Activated CD4-positive, alpha-beta memory T cell treated with anti-CD3 and anti-CD28 coated beads for 36 hours (primary cell): ENCODE results near the gene MAST4. TPM values are rescaled to one million over a fixed set of nuclear protein-coding genes. Genes with fewer than 3 reads are reported as not detected.

Source experiments
- CTCF ChIA-PET: fragments of 350-600 bp; sonication (Branson Sonifier 250); formaldehyde crosslinking; loops from one replicate; lab custom pipeline; 2021; ENCODE audit warnings: antibody characterized with exemption, inconsistent platforms; lab: Charles Lee
- POLR2A ChIA-PET: fragments of 350-600 bp; sonication (Branson Sonifier 250); formaldehyde crosslinking; loops from one replicate; lab custom pipeline; 2021; ENCODE audit warnings: antibody characterized with exemption; lab: Charles Lee
- DNase-seq: peaks from one replicate; pipeline ENCODE4 v3.0.0-alpha.2; 2020
- H3K27ac Mint-ChIP-seq: one replicate; pipeline ENCODE4 v1.8.0; 2021; ENCODE audit warnings: mixed read lengths
- H3K27me3 Mint-ChIP-seq: one replicate; pipeline ENCODE4 v1.8.0; 2021; ENCODE audit warnings: mixed read lengths
- H3K36me3 Mint-ChIP-seq: one replicate; pipeline ENCODE4 v1.8.0; 2021; ENCODE audit warnings: mixed read lengths
- H3K4me1 Mint-ChIP-seq: one replicate; pipeline ENCODE4 v1.8.0; 2021; ENCODE audit warnings: low read depth, mixed read lengths
- H3K4me3 Mint-ChIP-seq: one replicate; pipeline ENCODE4 v1.8.0; 2021; ENCODE audit warnings: mild to moderate bottlenecking, mixed read lengths
- H3K9me3 Mint-ChIP-seq: one replicate; pipeline ENCODE4 v1.8.0; 2021; ENCODE audit warnings: mixed read lengths
- intact Hi-C: fragments of 100-400 bp; cut with micrococcal nuclease; formaldehyde crosslinking; loops from one replicate; pipeline ENCODE4 v1.15.1; 2023
- total RNA-seq, 2 experiments: library from RNA; stranded (reverse); gene quantifications; one replicate each; pipeline ENCODE4 v1.2.3, GENCODE V29; 2021

Gene MAST4
- total RNA-seq, 2 experiments from 2014 or later, result 30.2 to 30.3 TPM

- Mint-ChIP-seq H3K36me3 (no peaks in the 10 kb centered on the region), H3K4me3 (no peak overlapping the region), H3K27me3 (no peaks in the 10 kb centered on the region), H3K9me3 (no peaks in the 10 kb centered on the region), H3K27ac (no peak overlapping the region), H3K4me1 (peaks cover 26% of the 10 kb centered on the region)
- no peak for DNase-seq
- POLR2A ChIA-PET, result no interaction called here
- CTCF ChIA-PET, result no interaction called here
- intact Hi-C loops, result no loop called here
Measured at GRCh38 chr5:67192719-67193438, 596.7 kb downstream of the MAST4 start.

GRCh38 chr5:67193439-67193807, 597.2 kb downstream of the MAST4 start:
- peaks cover 3% of the 10 kb centered on the region for H3K9me3 Mint-ChIP-seq
- ChIA-PET CTCF (no interaction called here), POLR2A (no interaction called here)
- peaks cover 26% of the 10 kb centered on the region for H3K4me1 Mint-ChIP-seq
- DNase-seq, result no peak
- intact Hi-C loops, result no loop called here
- H3K4me3 Mint-ChIP-seq, result no peak overlapping the region
- no peaks in the 10 kb centered on the region for H3K27me3 Mint-ChIP-seq
- no peak overlapping the region for H3K27ac Mint-ChIP-seq
- no peaks in the 10 kb centered on the region for H3K36me3 Mint-ChIP-seq

GRCh38 chr5:67194166-67194565, 598.0 kb downstream of the MAST4 start:
- Mint-ChIP-seq H3K9me3 (peaks cover 5% of the 10 kb centered on the region), H3K27ac (no peak overlapping the region), H3K4me3 (no peak overlapping the region), H3K36me3 (peaks cover 2% of the 10 kb centered on the region), H3K27me3 (no peaks in the 10 kb centered on the region), H3K4me1 (peaks cover 24% of the 10 kb centered on the region)
- CTCF ChIA-PET, result no interaction called here
- intact Hi-C loops, result no loop called here
- DNase-seq, result no peak
- POLR2A ChIA-PET, result no interaction called here

- H3K27me3 Mint-ChIP-seq, result no peaks in the 10 kb centered on the region
- DNase-seq, result no peak
- CTCF ChIA-PET, result interaction anchor here (0.6 kb wide), 1 partner anchor 30 kb away, joined by 3 read pairs; no protein-coding TSS in a partner anchor
- POLR2A ChIA-PET, result no interaction called here
- peaks cover 5% of the 10 kb centered on the region for H3K36me3 Mint-ChIP-seq
- intact Hi-C loops, result no loop called here
- no peak overlapping the region for H3K27ac Mint-ChIP-seq
- H3K4me3 Mint-ChIP-seq, result no peak overlapping the region
- peaks cover 8% of the 10 kb centered on the region for H3K9me3 Mint-ChIP-seq
- peaks cover 27% of the 10 kb centered on the region for H3K4me1 Mint-ChIP-seq
Measured at GRCh38 chr5:67195406-67196275, 599.4 kb downstream of the MAST4 start.

GRCh38 chr5:67196537-67197059, 600.4 kb downstream of the MAST4 start, which contains the start of gene CD180:
Gene CD180 (minus strand): TSS chr5:67196799. CDS start chr5:67196641, 158 bp downstream.
- H3K27ac Mint-ChIP-seq, result peak within 1 kb of the TSS; percentile 15
- CTCF ChIA-PET, result no interaction called here
- DNase-seq, result no peak
- no peak within 1 kb of the TSS for H3K4me3 Mint-ChIP-seq
- peaks cover 16% of the 10 kb centered on the region for H3K9me3 Mint-ChIP-seq
- H3K36me3 Mint-ChIP-seq, result peaks cover 8% of the 10 kb centered on the region
- intact Hi-C loops, result loop anchor here (1.0 kb wide), 2 partner anchors 8 to 10 kb away; no protein-coding TSS in a partner anchor
- peaks cover 33% of the 10 kb centered on the region for H3K4me1 Mint-ChIP-seq
- POLR2A ChIA-PET, result interaction anchor here (0.5 kb wide), 1 partner anchor 29 kb away, joined by 4 read pairs; no protein-coding TSS in a partner anchor
- no peaks in the 10 kb centered on the region for H3K27me3 Mint-ChIP-seq

- CTCF ChIA-PET, result interaction anchor here (0.6 to 1.0 kb wide), 2 partner anchors 10 to 31 kb away, joined by 3 to 5 read pairs; no protein-coding TSS in a partner anchor
- Mint-ChIP-seq H3K9me3 (peaks cover 16% of the 10 kb centered on the region), H3K4me3 (no peak overlapping the region), H3K27me3 (no peaks in the 10 kb centered on the region), H3K27ac (no peak overlapping the region), H3K4me1 (peaks cover 39% of the 10 kb centered on the region), H3K36me3 (peaks cover 8% of the 10 kb centered on the region)
- intact Hi-C loops, result loop anchor here (1.0 kb wide), 2 partner anchors 9 kb away; no protein-coding TSS in a partner anchor
- POLR2A ChIA-PET, result no interaction called here
- no peak for DNase-seq
Measured at GRCh38 chr5:67197536-67197935, 601.3 kb downstream of the MAST4 start.

- no peaks in the 10 kb centered on the region for H3K27me3 Mint-ChIP-seq
- H3K9me3 Mint-ChIP-seq, result peaks cover 16% of the 10 kb centered on the region
- H3K4me3 Mint-ChIP-seq, result no peak overlapping the region
- H3K36me3 Mint-ChIP-seq, result peaks cover 8% of the 10 kb centered on the region
- DNase-seq, result no peak
- CTCF ChIA-PET, result interaction anchor here (14.4 kb wide), 1 partner anchor 36 kb away, joined by 363 read pairs; no protein-coding TSS in a partner anchor
- peaks cover 50% of the 10 kb centered on the region for H3K4me1 Mint-ChIP-seq
- H3K27ac Mint-ChIP-seq, result no peak overlapping the region
- intact Hi-C loops, result no loop called here
- POLR2A ChIA-PET, result no interaction called here
Measured at GRCh38 chr5:67198917-67199316, 602.7 kb downstream of the MAST4 start.

- CTCF ChIA-PET, result interaction anchor here (14.4 kb wide), 1 partner anchor 37 kb away, joined by 363 read pairs; no protein-coding TSS in a partner anchor
- intact Hi-C loops, result loop anchor here (10.0 kb wide), 3 partner anchors 645 to 1235 kb away; partner anchors contain the start of gene SREK1
- Mint-ChIP-seq H3K27ac (no peak overlapping the region), H3K27me3 (no peaks in the 10 kb centered on the region), H3K9me3 (peaks cover 16% of the 10 kb centered on the region), H3K4me3 (no peak overlapping the region), H3K36me3 (peaks cover 8% of the 10 kb centered on the region), H3K4me1 (peaks cover 60% of the 10 kb centered on the region)
- no peak for DNase-seq
- POLR2A ChIA-PET, result no interaction called here
Measured at GRCh38 chr5:67199859-67200258, 603.7 kb downstream of the MAST4 start.

GRCh38 chr5:67200809-67201562, 604.8 kb downstream of the MAST4 start:
- ChIA-PET CTCF (interaction anchor here (14.4 kb wide), 1 partner anchor 38 kb away, joined by 363 read pairs; no protein-coding TSS in a partner anchor), POLR2A (interaction anchor here (8.7 kb wide), 1 partner anchor 36 kb away, joined by 104 read pairs; no protein-coding TSS in a partner anchor)
- peaks cover 16% of the 10 kb centered on the region for H3K9me3 Mint-ChIP-seq
- intact Hi-C loops, result loop anchor here (10.0 kb wide), 3 partner anchors 646 to 1234 kb away; partner anchors contain the start of gene SREK1
- no peak for DNase-seq
- H3K36me3 Mint-ChIP-seq, result peaks cover 8% of the 10 kb centered on the region
- H3K4me3 Mint-ChIP-seq, result no peak overlapping the region
- no peak overlapping the region for H3K27ac Mint-ChIP-seq
- peaks cover 71% of the 10 kb centered on the region for H3K4me1 Mint-ChIP-seq
- no peaks in the 10 kb centered on the region for H3K27me3 Mint-ChIP-seq

GRCh38 chr5:67201897-67202549, 605.8 kb downstream of the MAST4 start:
- intact Hi-C loops, result loop anchor here (10.0 kb wide), 3 partner anchors 647 to 1233 kb away; partner anchors contain the start of gene SREK1
- peaks cover 78% of the 10 kb centered on the region for H3K4me1 Mint-ChIP-seq
- peak overlapping the region; percentile 45 for H3K27ac Mint-ChIP-seq
- H3K27me3 Mint-ChIP-seq, result no peaks in the 10 kb centered on the region
- ChIA-PET POLR2A (interaction anchor here (0.6 to 8.7 kb wide), 3 partner anchors 13 to 290 kb away, joined by 3 to 104 read pairs (median 4); no protein-coding TSS in a partner anchor), CTCF (interaction anchor here (14.4 kb wide), 1 partner anchor 39 kb away, joined by 363 read pairs; no protein-coding TSS in a partner anchor)
- no peak for DNase-seq
- no peak overlapping the region for H3K4me3 Mint-ChIP-seq
- peaks cover 16% of the 10 kb centered on the region for H3K9me3 Mint-ChIP-seq
- H3K36me3 Mint-ChIP-seq, result peaks cover 10% of the 10 kb centered on the region
